ENCODE results near the gene MIPOL1.
A peak's percentile ranks its signal among the peaks of the same experiment; 100 is the strongest.
"Not testable (repeated sequence)": the region's sequence is repeated elsewhere in the genome, so short reads cannot be mapped to it uniquely, and the experiment has no call there.

MIPOL1 gene

GRCh38 chr14:37197421-37198272 lies at the start of gene MIPOL1:
TSS of gene MIPOL1 (plus strand) at chr14:37197937. CDS start at chr14:37247889, 49,952 bp downstream.
- DNase-seq (ENCODE audit: low read depth): peak; percentile 89

GRCh38 chr14:37150414-37150813 lies 47.3 kb upstream of the MIPOL1 start:
- DNase-seq (ENCODE audit: low read depth): peak; percentile 39

- DNase-seq (ENCODE audit: low read depth): no peak
These were observed 44.7 kb upstream of the MIPOL1 start for GRCh38 chr14:37153005-37153404.

- no peak for DNase-seq (ENCODE audit: low read depth)
These were observed 44.3 kb upstream of the MIPOL1 start for GRCh38 chr14:37153483-37153882.

GRCh38 chr14:37157987-37158386 lies 39.8 kb upstream of the MIPOL1 start:
- DNase-seq (ENCODE audit: low read depth): no peak

GRCh38 chr14:37162307-37162706 lies 35.4 kb upstream of the MIPOL1 start:
- not testable (repeated sequence) for DNase-seq (ENCODE audit: low read depth)

- DNase-seq (ENCODE audit: low read depth): no peak
These were observed 31.9 kb upstream of the MIPOL1 start for GRCh38 chr14:37165794-37166193.

GRCh38 chr14:37167151-37168047 lies 30.3 kb upstream of the MIPOL1 start:
- no peak for DNase-seq (ENCODE audit: low read depth)

GRCh38 chr14:37168721-37169120 lies 29.0 kb upstream of the MIPOL1 start:
- peak; percentile 62 for DNase-seq (ENCODE audit: low read depth)

GRCh38 chr14:37170237-37170636 lies 27.5 kb upstream of the MIPOL1 start:
- no peak for DNase-seq (ENCODE audit: low read depth)

GRCh38 chr14:37170993-37171392 lies 26.7 kb upstream of the MIPOL1 start:
- DNase-seq (ENCODE audit: low read depth): no peak

GRCh38 chr14:37171678-37172023 lies 26.1 kb upstream of the MIPOL1 start:
- DNase-seq (ENCODE audit: low read depth): no peak

GRCh38 chr14:37172024-37172869 lies 25.5 kb upstream of the MIPOL1 start, which contains the start of gene SLC25A21:
TSS of gene SLC25A21 (minus strand) at chr14:37172606.
- peak; percentile 81 for DNase-seq (ENCODE audit: low read depth)

- DNase-seq (ENCODE audit: low read depth): no peak
These were observed 24.7 kb upstream of the MIPOL1 start for GRCh38 chr14:37172936-37173614.

GRCh38 chr14:37179896-37180502 lies 17.7 kb upstream of the MIPOL1 start:
- DNase-seq (ENCODE audit: low read depth): peak; percentile 50

GRCh38 chr14:37180886-37181285 lies 16.9 kb upstream of the MIPOL1 start:
- DNase-seq (ENCODE audit: low read depth): not testable (repeated sequence)

GRCh38 chr14:37181441-37181840 lies 16.3 kb upstream of the MIPOL1 start:
- no peak for DNase-seq (ENCODE audit: low read depth)

- not testable (repeated sequence) for DNase-seq (ENCODE audit: low read depth)
These were observed 13.2 kb upstream of the MIPOL1 start for GRCh38 chr14:37184520-37184919.

- DNase-seq (ENCODE audit: low read depth): no peak
These were observed 12.1 kb upstream of the MIPOL1 start for GRCh38 chr14:37185670-37186069.

GRCh38 chr14:37186865-37187264 lies 10.9 kb upstream of the MIPOL1 start:
- no peak for DNase-seq (ENCODE audit: low read depth)

GRCh38 chr14:37187294-37187693 lies 10.4 kb upstream of the MIPOL1 start:
- DNase-seq (ENCODE audit: low read depth): no peak
